GM21723 (cell line): ENCODE data around the gene DIDO1.
A peak's percentile ranks its signal among the peaks of the same experiment; 100 is the strongest.
"Not testable (repeated sequence)": the region's sequence is repeated elsewhere in the genome, so short reads cannot be mapped to it uniquely, and the experiment has no call there.

ENCODE experiments used
- ATAC-seq: cut with Tn5 transposase; IDR thresholded peaks from one replicate; pipeline ENCODE4 v1.9.1; 2021; ENCODE audit warnings: mild to moderate bottlenecking, moderate library complexity; ENCODE audit not compliant: unreplicated experiment

Gene DIDO1

DNA sequence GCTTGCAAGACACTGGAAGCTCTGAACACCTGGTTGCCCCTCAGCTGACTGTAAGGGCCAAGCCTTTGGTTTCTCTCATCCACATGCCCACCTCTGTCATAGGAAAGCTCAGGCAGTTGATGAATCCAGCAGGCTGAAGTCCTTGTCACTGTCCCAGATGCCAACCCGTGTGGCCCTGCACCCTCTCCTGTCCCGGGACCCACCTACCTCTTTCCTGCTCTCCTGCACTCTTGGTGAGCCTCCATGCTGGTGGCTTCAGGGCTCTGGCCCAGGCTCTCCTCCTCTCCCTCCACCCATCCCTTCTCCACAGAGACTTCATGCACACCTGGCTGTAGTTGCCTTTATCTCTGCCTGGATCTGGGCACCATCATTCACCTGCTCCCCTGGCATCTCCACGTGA, 7.7 kb upstream of the DIDO1 start:
- no peak for ATAC-seq

DNA sequence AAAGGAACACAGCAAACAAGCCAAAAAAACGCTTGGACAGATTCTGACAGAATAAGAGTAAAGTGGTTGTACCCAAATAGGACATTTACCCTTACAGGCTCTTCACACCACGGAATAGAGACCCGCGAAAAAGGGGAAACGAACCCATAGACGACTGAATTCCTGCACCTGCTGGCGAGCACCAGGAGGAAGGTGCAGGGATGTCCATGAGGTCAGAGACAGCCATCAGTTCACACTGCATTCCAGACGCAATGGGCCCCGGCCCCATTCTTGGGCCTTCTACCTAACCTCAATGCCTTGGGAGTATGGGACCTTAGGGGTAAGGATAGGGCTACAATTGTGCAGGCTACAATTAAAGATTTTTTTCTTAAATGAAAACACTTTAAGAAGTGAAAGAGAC, 5.2 kb upstream of the DIDO1 start:
- ATAC-seq = no peak

GRCh38 chr20:62929051-62929538, 2.8 kb upstream of the DIDO1 start:
- no peak for ATAC-seq

DNA sequence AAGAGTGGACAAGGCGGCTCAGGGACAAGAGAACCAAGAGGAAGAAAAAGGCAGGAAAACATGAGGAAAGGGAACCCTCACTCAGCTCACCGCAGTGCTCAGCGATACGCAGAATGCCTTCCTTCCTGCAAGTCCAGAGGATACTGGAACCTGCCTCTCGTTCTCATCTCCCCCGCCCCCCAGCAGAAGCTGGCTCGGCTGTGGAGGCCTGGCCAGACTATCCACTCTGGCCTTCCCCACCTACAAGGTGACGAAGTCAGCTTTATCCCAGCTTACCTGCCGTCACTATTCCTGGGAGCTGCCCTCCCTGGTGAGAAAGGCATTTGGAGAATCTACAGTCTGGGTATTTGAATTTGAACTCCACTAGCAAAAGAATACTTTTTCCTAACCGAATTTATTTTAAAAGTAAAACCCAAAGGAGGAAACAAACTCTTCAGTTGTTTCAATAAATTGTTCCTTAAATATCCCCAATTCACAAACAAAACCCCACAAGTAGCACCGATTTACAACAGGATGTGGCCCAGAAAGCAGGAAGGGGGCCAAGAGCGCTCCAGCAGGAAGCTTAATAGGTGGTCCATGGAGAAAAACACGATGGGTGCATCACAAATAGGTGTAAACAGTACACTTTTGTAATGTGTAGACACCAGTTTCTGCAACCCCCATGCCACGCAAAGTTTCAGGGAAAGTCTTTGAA, 2.1 kb upstream of the DIDO1 start:
- ATAC-seq = no peak

DNA sequence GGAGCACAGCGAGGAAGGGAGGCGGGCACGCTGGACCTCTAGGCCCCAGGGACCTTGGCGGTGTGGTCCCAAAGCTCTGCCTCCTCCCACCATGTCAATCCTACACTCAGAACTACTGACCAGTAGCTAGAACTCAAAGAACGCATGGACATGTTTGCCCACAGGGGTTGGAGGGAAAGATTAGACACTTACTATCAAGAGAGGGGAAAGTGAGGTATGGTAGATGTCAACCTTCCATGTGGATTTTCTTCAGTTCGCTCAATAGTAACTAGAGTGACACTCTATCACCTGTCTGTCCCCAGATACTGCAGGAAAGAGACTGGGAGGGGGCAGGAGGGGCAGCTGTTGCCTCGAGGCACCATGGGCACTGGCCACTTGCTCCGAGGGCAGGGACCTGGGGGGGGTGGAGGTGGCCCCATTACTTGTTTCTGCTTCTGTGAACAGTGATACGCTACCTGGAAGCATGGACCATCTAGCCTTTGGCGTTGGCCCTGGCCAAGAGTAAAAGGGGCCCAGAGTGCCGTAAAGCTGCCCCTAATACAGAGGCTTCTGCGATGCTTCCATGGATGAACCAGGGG, 912 bp upstream of the DIDO1 start:
- ATAC-seq = no peak

DNA sequence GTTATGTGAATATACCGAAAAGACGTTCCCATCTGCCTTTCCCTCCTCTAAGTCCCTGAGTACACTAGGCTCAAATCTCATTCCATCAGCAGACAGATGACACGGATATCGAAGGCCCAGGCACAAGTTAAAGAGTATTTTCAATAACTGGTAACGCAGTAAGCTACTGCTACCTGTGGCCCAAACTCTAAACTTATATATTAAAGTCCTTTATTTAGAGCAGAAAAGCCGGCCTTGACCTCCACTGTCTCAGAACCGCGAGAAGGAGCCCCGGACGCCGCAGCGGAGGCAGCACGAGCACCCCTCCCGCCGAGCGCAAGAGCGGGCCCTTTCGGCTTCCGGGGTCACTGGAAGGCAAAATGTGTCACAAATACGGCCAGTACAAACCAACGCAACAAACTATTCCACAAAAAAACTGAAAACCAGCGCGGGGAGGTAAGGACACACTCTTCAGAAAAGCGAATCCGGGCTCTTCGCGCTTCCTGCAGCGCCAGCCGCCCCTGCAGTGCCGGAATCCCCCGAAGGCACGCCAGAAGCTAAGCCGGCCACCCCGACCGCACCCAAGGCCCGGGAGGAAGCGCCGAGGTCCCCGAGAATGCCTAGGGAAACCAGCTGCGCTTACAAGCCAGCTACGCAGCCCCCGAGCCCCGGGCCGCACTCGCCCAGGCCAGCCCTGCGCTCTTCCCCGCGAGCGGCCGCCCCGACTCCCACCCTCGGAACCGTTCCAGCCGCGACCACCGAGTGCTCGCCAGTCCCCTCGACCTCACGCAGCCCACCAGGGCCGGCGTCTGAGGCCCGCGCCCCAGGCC, 681 bp downstream of the DIDO1 start:
- peak; percentile 22 for ATAC-seq

GRCh38 chr20:62925076-62925419, 1.3 kb downstream of the DIDO1 start:
- no peak for ATAC-seq

- no peak for ATAC-seq
These were observed 1.7 kb downstream of the DIDO1 start for GRCh38 chr20:62924442-62925075.

- ATAC-seq = no peak
These were observed 2.5 kb downstream of the DIDO1 start for GRCh38 chr20:62923669-62924441.

DNA sequence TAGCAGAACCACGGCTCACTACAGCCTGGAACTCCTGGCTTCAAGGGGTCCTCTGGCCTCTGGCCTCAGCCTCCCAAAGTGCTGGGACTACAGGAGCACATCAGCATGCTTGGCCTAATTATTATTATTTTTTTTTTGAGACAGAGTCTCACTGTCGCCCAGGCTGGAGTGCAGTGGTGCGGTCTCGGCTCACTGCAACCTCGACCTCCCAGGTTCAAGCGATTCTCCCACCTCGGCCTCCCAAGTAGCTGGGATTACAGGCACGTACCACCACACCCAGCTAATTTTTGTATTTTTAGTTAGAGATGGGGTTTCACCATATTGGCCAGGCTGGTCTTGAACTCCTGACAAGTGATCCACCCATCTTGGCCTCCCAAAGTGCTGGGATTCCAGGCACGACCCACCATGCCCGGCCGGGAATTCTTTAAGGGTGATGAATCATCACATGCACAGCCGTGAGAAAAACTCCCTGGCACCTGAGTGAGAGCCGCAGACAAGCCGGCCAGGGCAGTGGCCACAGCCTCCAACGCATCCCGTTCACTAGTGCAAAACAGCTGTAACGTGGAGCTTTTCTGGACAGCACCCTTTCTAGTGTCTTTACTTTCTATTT, 3.1 kb downstream of the DIDO1 start:
- not testable (repeated sequence) for ATAC-seq

DNA sequence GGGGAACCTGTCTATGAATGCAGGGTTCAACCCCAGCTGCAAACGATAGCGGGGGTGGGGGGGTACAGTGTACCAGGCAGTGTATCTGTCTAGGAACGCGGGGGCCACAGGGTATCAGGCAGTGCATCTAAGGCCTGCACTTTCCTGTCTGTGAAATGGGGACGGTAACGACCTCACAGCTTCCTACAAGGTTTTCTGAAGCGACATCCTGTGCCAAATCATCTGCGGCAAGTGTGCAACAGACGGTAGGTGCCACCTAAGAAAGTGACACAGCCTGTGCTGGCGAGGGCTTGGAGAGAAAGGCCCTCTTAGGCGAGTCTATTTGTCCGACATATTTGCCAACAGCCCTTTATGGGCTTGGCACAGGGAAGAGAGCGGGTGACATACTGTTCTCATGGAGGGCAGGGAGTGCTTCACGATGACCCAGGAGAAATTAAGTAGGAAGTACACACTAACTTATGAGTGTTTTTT, 3.8 kb downstream of the DIDO1 start:
- no peak for ATAC-seq

DNA sequence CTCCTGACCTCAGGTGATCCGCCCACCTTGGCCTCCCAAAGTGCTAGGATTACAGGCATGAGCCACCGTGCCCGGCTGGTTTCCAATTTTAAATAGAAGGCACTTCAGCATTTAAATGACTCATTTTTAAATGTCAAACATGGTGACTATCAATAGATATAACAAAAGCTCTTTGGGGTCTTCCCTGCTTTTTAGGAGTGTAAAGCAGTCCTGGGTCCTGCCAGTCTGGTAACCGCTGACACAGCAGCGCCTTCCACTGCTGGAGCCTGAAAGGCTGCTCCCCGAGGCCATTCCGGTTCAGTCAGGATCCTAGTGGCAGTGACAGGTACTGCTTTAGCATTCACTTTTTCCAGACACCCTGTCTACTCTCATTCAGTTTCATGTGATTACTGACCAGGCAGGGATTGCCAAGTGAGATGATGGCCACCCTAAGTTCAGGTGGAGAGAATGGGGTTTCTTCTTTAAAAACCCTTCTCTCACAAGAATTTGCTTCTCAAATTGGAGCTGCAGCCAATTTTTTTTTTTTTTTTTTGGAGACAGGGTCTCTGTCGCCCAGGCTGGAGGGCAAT, 5.1 kb downstream of the DIDO1 start:
- ATAC-seq = no peak

GRCh38 chr20:62920039-62920645, 6.2 kb downstream of the DIDO1 start:
- ATAC-seq = no peak

GRCh38 chr20:62918831-62919230, 7.5 kb downstream of the DIDO1 start:
- ATAC-seq = no peak

DNA sequence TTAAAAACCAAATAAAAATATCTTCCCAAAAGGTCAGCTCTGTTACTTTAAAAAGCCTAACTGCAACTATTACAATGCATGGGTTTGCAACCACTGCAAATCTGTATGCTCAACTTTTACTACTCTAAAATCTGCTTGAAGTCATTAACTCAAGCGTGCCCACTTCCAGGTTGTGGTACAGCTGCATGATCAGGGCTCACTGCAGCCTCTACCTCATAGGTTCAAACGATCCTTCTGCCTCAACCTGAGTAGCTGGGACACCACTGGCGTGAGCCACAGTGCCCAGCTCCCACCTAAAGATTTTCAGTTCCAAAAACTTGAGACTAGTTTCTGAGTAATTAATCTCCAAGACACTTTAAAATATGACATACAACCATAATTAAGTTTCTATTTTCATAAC, 8.2 kb downstream of the DIDO1 start:
- ATAC-seq = no peak

DNA sequence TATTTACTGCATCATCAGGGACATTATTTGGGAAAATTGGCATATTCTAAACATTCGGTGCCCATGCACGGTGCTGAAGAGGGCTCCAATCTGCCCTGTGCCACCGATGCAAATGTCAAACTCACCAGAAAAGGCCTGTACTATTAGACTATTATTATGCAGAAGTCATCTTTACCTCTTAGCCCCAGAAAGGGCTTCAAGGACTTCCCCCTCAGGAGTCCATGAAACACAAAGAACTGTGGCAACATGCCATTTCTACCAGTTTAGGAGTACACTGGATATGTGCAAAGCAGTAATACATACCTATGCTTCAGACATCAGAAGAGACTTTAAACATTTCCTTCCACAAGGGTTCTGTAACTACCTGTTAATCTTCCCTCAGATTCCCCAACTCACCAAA, 8.6 kb downstream of the DIDO1 start:
- ATAC-seq = no peak

- ATAC-seq = no peak
These were observed 9.4 kb downstream of the DIDO1 start for GRCh38 chr20:62916703-62917476.

DNA sequence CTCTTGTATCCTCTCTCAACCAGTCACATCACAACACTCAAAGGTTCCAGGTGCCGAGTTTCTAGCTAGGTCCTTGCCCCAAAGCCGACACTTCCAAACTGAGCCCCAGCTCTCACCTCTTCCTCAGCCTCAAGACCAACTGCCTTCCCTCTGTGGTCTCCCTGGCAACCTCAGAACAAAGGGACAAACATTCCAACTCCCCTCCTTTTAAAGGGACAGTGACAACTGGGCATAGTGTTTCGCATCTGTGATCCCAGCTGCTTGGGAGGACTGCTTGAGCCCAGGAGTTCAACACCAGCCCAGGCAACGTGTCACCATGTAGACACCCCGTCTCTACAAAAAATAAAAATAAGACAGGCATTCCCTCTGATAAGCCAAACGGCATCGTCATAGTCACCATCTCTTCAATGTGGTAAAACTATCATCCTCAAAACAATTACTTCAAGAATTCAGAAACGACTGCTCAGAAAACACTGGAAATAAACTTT, 11.3 kb downstream of the DIDO1 start:
- no peak for ATAC-seq

- no peak for ATAC-seq
These were observed 11.9 kb downstream of the DIDO1 start for GRCh38 chr20:62914436-62914835.
